ENCODE data around the gene PKP1. TPM values are rescaled to one million over a fixed set of nuclear protein-coding genes. Genes with fewer than 3 reads are reported as not detected.

The PKP1 gene
- total and polyA plus RNA-seq, 2 experiments from 2014 or later: 0.19 to 0.83 TPM

DNA sequence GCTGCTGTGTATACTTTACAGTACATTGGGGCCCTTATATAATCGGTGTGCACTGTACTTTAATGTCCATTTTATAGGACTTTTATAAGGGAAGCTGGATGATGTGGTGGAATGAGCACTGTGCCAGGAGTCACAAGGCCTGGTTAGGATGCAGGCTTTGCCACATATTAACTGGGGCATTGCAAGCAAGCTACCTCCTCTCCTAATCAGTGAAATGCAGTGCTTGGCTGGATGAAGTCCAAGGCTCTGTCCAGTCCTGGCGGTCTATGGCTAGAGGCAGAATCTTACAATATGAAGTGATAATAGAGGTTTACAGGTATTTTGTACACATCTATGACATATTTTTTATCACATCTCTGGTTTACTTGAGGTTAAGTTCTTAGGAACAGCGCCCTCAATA lies 1.7 kb upstream of the PKP1 start:
- Histone ChIP-seq H3F3A (replicated peaks; ENCODE audit: low read depth) (no peaks in the 10 kb centered on the region), H3K4me1 (ENCODE audit: insufficient read depth) (peaks cover 8% of the 10 kb centered on the region; the same call in 1 of the 2 replicates), H3K27me3 (ENCODE audit: insufficient read depth) (peaks cover 44% of the 10 kb centered on the region), H4K20me1 (replicated peaks; ENCODE audit: insufficient read depth) (no peaks in the 10 kb centered on the region), H3K9me2 (ENCODE audit: insufficient read depth) (no peaks in the 10 kb centered on the region), H3K4me3 (no peak overlapping the region), H3K79me2 (replicated peaks; ENCODE audit: insufficient read depth) (no peaks in the 10 kb centered on the region), H3K4me2 (no peak overlapping the region), H3K36me3 (ENCODE audit: insufficient read depth) (no peaks in the 10 kb centered on the region), H2AFZ (no peak overlapping the region), H3K27ac (ENCODE audit: low read depth) (no peak overlapping the region)
- H3K36me3 Mint-ChIP-seq (ENCODE audit: low read depth): no peaks in the 10 kb centered on the region
- H3K9me3 Mint-ChIP-seq: no peaks in the 10 kb centered on the region
- TF ChIP-seq, protein P1, sequence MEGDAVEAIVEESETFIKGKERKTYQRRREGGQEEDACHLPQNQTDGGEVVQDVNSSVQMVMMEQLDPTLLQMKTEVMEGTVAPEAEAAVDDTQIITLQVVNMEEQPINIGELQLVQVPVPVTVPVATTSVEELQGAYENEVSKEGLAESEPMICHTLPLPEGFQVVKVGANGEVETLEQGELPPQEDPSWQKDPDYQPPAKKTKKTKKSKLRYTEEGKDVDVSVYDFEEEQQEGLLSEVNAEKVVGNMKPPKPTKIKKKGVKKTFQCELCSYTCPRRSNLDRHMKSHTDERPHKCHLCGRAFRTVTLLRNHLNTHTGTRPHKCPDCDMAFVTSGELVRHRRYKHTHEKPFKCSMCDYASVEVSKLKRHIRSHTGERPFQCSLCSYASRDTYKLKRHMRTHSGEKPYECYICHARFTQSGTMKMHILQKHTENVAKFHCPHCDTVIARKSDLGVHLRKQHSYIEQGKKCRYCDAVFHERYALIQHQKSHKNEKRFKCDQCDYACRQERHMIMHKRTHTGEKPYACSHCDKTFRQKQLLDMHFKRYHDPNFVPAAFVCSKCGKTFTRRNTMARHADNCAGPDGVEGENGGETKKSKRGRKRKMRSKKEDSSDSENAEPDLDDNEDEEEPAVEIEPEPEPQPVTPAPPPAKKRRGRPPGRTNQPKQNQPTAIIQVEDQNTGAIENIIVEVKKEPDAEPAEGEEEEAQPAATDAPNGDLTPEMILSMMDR (conservative IDR thresholded peaks at IDR 0.05; ENCODE audit: low read depth in 2 of 2): no peak
- TF ChIP-seq EZH2phosphoT487 (IDR thresholded peaks at IDR 0.05; ENCODE audit: unreplicated experiment) (no peak), ETS1 (IDR thresholded peaks at IDR 0.05) (no peak), EZH2 (IDR thresholded peaks at IDR 0.05; ENCODE audit: low read depth, unreplicated experiment) (no peak), STAT1 (IDR thresholded peaks at IDR 0.05; ENCODE audit: unreplicated experiment) (no peak), ZNF114 (CRISPR knock-in tag; IDR thresholded peaks at IDR 0.05) (no peak), ZNF331 (CRISPR knock-in tag; IDR thresholded peaks at IDR 0.05; ENCODE audit: low read depth) (no peak), ZNF462 (CRISPR knock-in tag; IDR thresholded peaks at IDR 0.05) (no peak), JUNB (IDR thresholded peaks at IDR 0.05; ENCODE audit: unreplicated experiment) (no peak), NANOG (IDR thresholded peaks at IDR 0.05; ENCODE audit: borderline replicate concordance) (no peak), CREB1 (CRISPR knock-in tag; IDR thresholded peaks at IDR 0.05; ENCODE audit: low read depth) (no peak), POLR2AphosphoS5 (IDR thresholded peaks at IDR 0.05; ENCODE audit: low read depth) (no peak)
- TF ChIP-seq, protein P2, sequence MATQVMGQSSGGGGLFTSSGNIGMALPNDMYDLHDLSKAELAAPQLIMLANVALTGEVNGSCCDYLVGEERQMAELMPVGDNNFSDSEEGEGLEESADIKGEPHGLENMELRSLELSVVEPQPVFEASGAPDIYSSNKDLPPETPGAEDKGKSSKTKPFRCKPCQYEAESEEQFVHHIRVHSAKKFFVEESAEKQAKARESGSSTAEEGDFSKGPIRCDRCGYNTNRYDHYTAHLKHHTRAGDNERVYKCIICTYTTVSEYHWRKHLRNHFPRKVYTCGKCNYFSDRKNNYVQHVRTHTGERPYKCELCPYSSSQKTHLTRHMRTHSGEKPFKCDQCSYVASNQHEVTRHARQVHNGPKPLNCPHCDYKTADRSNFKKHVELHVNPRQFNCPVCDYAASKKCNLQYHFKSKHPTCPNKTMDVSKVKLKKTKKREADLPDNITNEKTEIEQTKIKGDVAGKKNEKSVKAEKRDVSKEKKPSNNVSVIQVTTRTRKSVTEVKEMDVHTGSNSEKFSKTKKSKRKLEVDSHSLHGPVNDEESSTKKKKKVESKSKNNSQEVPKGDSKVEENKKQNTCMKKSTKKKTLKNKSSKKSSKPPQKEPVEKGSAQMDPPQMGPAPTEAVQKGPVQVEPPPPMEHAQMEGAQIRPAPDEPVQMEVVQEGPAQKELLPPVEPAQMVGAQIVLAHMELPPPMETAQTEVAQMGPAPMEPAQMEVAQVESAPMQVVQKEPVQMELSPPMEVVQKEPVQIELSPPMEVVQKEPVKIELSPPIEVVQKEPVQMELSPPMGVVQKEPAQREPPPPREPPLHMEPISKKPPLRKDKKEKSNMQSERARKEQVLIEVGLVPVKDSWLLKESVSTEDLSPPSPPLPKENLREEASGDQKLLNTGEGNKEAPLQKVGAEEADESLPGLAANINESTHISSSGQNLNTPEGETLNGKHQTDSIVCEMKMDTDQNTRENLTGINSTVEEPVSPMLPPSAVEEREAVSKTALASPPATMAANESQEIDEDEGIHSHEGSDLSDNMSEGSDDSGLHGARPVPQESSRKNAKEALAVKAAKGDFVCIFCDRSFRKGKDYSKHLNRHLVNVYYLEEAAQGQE (IDR thresholded peaks at IDR 0.05; ENCODE audit: unreplicated experiment): no peak
- no peak overlapping the region for H3K27ac Mint-ChIP-seq
- DNase-seq (ENCODE audit: low spot score): no peak
- no peak for ATAC-seq
- peaks cover 17% of the 10 kb centered on the region for H3K27me3 Mint-ChIP-seq (ENCODE audit: insufficient read depth, low read depth, poor library complexity)
- H3K4me1 Mint-ChIP-seq: peaks cover 13% of the 10 kb centered on the region; the same call in 2 of the 3 replicates
- no peak overlapping the region for H3K4me3 Mint-ChIP-seq
